ENCODE measurements around the gene CREB3.

Gene CREB3

DNA sequence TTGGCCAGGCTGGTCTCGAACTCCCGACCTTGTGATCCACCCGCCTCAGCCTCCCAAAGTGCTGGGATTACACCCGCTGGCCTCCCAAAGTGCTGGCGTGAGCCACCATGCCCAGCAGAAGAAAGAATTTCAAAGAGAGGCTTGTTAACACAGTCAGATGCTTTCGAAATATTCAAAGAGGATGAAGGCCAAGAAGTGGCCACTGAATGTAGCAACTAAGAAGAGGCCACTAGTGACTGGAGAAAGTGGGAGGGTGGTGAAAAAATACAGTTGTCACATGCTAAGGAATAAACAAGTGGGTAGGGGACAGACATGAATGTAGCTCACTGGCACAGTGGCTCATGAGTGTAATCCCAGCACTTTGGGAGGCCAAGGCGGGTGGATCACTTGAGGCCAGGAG lies 29.8 kb upstream of the CREB3 start:
- DNase-seq = no peak

DNA sequence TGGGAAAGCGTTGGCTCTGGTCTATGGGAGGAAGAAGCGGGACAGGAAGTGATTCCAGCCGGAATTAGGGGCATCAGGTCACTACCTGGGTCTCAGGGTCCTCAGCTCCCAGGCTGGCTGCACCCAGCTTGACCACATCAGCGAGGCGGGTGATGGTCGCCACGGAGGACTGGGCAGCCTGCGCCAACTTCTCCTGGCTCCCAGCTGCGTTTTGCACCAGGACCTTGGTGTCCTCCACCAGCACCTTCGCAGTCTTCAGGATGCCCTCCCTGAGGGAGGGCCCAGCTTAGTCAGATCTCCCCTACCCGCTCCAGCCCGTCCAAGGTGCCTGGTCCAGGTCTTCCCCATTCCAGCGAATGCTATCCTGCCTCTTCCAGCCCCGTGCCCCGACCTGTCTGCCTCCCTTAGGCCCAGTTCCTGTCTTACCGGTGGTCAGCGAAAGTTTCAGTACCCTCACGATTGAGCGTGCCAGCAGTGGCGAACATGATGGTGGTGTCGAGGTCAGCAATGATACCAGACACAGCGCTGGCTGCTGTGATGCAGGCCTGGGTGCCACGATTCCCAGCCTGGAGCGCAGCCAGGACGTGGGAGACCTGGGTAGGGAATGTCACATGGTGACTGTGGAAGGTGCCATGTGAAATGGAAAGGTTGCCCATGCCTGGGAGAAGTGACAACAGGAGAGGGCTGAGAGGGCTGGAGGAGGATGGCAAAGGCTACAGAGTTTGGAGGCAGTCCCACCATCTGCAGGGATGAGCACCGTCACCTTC lies 28.4 kb upstream of the CREB3 start:
- DNase-seq = no peak

DNA sequence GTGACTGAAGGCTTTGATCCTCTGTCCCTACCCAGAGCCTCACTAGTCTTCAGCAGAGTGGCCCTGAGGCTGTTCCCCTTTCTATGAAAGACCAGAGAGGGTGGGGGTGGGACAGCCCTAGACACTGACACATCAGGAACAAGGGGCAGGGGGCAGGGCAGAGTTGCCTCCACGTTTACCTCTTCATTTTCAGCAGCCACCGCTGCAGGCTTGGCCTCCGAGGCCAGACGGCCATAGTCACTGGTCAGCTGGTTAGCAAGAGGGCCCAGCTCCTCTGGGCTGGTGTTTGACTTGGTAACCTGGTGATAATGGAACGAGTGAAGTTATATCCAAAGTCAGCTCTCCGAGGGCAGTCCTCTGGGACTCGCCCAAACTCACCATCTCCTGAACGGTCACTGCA lies 27.1 kb upstream of the CREB3 start:
- DNase-seq = no peak

DNA sequence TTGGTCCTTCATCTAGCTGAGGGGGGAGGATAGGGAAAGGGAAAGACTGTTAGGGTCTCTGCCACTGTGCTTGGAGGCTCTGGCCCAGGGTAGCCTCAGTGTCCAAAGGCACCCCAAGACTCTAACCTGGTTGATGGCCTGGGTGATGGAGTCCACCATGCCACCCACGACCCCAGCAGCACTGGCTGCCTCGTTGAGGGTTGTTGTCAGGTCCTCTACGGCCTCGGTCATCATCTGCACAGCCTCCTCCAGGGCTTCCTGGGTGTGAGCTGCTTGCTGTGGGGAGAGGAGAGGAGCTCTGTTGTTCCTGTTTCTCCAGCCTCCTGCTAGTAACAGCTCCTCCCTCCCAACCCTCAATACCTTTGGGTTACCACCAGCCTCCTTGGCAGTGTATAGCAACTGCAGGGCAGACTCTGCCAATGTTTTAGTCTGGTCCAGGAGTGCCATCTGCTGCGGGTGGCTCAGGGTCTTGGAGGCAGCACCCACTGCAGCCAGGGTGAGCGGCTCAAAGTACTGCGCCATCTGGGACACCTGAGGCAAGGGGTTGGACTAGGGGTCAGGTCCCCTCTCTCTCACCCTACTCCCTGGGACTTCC lies 26.5 kb upstream of the CREB3 start:
- no peak for DNase-seq

DNA sequence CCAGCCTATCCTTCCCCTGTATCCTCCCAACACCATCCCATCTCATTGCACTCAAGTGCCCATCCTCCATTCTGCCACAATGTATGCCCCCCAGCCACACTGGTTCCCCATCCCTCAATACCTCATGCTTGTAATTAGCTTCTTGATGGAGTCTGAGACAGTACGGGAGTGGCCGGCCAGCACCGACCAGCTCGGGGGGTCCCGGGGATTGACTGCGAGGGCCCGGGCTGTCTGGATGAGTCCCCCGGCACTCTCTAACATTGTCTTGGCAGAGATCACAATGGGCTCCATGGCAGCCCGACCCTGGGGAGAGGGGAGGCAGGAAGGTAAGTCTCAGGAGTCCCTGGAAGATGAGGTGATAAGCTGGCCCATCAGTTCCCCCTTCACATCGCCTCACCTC lies 25.5 kb upstream of the CREB3 start:
- no peak for DNase-seq

DNA sequence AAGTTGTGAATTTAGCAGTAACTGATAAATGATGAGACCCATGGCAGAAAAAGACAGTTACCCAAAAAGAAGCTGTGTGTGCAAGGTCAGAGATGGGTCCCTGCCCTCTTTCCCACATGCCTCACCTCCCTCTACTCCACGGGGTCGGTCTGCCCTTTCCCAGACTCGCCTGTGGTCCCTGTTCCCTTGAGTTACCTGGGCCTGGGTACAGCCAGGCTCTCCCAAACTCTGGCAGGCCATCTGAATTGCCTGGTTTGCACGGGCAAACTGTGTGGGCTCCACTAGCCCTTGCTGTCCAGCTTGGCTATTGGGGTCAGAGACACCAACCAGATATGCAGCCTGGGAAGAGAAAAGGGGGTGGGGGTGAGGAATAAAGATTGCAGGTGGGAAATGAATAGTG lies 24.3 kb upstream of the CREB3 start:
- DNase-seq = no peak

DNA sequence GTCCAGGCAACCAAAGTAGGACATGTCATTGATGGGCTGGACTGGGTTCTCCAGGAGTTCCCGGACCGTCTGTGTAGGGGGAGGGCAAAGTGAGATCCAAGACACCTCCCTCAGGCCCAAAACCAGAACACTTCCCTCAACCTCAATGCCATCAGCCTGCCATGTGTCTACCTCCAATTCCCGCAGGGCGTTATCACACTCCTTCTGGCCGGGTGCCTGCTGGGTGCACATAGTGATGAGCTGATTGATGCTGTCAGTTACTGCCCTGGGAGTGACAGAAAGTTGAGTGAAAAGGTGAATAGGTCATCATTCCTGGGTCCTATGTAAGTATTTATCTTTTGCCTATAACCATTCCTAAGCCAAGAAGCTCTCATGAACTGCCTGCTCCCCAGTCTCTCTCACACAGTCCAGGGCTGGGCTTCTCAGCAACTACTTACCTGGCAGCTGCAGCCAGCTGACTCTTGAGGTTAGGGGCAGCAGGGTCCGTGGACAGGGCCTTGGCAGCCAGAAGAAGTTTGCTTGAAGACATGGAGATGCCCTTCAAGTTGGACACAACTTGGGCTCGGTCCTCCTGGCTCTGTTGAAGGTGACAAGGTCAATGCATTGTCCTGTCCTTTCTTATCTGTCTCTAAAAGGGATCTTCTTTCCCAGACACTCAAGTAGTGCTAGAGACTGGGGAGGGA lies 21.5 kb upstream of the CREB3 start:
- no peak for DNase-seq

DNA sequence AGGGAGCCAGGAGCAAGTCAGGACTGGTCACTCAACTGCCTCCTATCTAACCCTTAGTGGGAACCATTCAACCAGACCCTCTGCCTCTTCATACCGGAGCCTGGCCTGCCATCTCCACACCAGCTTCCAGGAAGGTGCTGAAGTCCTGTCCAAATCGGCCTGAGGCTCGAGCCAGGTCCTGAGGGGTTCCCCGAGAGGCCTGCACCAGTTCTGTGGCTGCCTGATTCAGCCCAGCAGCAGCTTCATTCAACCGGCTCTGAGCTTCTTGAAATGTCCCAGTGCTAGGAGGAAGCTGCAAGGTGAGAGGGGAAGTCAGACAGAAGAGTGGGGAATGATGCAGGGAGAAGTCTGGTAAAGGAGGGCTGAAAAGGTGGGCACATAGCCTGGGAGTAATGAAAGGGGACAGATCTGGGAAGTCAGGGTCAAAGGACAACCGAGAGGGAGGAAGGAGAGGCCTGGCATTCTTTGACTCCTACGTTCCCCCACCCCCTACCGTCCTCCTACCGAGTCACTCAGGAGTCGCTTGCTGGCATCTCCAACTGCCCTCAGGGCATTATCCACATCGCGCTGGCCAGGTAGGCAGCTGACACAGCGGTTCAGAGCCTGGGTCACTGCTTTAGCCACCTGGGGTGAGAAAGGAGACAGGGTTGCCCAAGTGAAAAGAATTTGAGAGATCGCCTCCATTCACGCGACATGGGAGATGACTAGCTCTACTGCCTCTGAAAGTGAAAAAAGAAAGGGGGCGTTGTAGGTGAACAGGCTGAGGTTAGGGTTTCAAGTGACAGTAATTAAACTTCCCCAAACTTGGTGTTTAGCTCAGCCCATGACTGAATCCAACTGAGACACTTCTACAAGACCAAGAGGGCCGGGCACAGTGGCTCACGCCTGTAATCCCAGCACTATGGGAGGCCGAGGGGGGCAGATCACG lies 20.7 kb upstream of the CREB3 start:
- no peak for DNase-seq

DNA sequence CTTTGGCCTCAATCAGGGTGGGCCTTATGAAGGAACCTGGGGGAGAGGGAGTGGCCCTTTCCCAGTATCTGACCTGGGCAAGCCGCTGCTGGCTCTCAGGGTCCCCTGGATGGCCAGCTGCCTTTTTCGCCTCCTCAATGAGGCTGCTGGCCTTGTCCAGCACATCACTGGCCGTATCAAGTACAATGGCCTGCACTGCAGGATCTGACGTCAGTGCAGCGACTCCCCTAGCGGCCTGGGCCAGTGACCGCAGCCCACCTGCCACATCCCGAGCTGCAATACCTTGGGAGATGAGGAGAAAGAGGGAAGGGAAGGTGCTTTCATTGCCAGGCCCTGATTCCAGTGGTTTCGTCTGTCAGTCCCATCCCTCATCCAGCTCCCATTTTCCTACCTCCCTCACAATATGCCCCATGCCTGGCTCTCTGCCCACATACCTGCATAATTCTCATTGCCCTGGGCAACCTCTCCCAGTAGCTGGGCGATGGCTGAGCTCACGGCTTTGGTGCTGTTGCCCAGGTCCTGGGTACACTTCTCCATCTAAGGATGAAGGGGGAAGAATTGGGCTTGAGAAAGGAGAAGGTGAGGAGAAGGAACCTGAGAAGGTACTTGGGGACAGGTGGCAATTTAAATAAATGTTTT lies 19.6 kb upstream of the CREB3 start:
- no peak for DNase-seq

DNA sequence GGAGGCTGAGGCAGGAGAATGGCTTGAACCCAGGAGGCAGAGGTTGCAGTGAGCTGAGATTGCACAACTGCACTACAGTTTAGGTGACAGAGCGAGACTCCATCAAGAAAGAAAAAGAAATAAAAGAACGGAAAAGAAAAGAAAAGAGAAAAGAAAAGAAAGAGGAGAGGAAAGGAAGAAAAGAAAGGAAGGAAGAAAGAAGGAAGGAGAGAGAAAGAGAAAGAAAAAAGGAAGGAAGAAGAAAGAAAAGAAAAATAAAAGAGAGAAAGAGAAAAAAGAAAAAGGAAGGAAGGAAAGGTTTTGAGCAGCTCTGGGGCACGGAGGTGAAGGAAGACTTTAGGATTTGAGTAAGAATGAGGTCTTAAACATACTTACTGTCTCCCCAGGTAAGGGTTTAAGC lies 18.9 kb upstream of the CREB3 start:
- no peak for DNase-seq

DNA sequence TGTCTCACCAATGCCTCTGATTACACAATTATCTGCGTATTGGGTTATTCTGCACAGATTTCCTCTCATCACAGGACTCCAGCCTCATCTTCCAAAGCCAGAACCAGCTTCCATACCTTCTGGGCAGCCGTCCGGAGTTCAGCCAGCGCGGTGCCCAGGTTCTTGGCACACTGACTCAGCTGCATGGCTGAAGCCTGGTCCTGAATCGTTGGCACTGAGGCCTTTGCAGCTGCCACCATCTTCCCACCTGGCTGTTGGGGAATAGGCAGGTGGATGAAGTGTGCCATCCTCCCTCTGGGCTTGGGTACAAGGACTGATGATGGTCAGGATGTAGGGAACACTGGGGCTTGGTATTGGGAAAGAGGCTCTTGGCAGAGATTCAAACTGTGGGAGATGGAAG lies 18.3 kb upstream of the CREB3 start:
- DNase-seq = no peak

DNA sequence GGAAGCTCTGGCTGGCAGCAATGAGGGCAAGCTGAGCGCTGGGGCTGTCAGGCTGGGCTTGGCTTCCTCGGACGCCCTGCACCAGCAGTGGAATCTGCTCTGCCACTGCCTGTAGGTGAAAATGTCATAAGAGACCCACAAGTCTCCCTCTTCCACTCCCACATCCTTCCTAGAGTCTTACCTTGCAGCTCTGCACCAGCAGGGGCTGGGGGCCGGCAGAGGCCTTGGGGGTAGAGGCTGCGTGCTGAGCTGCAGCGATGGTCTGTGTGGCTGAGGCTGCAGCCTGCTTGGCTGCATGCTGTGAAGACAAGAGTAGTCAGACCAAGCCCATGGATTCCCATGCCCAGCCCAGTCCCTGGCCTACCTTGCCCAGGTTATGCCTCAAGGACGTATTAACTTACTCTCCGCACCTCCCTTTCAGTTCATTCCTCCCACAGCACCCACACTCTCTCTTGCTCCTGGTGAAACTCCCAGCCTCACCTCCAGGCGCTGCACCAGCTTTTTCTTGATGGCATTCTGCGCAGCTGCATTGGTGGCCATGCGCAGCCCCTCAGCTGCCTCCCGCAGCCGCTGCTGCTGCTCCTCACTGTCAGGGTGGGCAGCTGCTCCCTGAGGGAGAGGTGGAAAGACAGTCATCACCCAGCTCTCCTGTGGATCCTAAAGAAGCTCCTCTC lies 17.8 kb upstream of the CREB3 start:
- no peak for DNase-seq

DNA sequence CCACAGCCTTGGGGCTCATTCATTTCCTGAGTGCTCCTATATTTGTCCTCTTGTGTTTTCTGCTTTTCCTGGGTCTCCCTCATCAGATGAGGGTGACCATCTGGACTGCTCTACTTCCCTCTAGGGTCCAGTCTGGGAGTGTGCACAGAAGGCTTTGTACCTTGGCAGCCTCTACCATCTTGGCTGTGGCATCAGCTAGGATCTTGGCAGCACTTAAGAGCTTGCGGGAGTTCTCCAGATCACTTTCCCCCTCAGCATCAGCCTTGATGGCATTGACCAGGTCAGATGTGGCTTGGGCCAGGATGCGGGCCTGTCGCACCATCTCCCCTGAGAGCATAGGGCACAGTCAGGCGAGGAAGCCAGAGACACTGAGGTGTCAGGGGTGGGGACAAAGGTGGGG lies 16.2 kb upstream of the CREB3 start:
- DNase-seq = no peak

DNA sequence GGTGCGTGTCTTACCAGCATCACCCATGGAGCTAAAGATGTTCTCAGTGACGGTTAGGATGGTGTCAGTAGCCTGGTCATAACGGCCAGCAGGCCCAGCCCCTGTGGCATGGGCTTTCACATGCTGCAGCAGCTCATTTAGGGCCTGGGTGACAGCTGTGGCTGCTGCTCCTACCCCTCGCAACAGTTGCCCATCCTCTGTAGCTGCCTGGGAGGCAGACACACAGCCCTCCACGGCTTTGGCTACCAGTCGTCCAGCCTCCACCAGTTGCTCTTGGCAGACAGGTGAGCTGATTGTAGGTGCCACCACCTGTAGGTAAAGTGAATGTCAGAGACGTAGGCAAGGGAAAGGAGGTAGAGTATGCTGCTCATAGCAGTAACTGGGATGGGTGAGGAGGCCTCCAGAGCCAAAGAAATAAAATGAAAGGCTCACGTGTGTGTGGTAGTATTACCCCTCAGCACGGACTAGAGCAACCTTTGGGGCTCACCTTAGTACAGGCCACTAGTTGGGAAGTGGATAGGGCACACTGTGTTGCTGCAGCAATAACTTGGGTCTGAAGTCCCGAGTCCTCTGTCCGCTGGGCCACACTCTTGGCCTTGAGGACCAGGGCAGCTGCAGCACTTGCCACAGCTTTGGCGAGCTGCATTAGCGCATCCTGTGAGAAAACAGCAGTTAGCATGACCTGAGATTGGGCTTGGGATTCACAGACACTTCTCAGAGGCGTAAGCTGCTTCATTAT lies 15.2 kb upstream of the CREB3 start:
- no peak for DNase-seq

DNA sequence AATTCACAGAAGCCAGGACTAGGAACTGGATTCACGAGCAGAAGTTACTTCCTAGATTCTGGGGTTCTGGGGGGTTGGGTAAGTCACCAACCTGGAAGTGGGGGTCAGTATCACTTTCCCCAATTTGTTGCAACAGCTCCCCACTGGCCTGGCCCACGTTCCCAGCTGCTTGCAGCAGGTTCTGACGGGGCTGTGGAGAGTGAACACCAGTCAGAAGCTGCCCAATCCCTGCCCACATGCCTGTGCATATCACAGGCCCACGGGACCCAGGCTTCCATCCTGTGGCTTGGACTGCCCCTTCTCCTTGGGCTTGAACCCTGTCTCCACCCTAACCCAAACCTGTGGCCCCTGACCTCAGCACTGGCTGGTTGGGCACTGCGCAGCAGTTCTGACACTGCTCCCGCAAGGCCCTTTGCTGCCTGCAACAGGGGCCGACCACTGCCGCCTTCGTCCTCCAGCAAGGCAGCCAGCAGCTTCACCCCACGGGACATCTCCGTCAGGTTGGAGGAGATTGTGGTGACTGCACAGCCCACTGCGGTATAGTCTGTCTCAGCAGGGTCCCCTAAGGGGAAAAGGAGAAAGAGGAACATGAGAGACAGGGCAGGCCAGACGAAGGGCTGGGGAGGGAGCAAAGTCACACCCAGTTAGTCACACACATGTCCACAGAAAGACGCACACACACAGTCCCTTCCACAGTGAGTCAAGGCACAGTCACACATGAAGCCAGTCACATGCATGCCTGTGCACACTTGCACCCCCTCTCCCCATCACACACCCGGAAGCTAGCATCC lies 13.6 kb upstream of the CREB3 start:
- DNase-seq = no peak

DNA sequence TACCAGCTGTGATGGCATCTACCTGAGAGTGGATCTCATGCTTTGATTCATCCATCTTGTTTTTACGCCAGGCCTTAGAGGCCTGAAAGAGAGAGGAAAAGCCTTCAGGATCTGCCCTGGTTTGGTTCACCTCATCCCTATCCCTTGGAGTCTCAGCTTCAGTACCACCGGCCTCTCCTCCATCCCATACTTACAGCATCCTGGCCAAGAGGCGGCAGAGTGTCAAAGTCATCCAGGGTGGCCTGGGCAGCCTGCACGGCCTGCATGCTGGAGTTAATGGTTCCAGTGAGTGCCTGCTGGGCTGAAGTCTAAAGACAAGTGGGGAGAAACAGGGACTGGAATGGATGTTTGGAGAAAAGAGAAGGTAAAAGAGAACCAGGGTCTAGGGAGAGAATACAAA lies 12.9 kb upstream of the CREB3 start:
- DNase-seq = no peak

DNA sequence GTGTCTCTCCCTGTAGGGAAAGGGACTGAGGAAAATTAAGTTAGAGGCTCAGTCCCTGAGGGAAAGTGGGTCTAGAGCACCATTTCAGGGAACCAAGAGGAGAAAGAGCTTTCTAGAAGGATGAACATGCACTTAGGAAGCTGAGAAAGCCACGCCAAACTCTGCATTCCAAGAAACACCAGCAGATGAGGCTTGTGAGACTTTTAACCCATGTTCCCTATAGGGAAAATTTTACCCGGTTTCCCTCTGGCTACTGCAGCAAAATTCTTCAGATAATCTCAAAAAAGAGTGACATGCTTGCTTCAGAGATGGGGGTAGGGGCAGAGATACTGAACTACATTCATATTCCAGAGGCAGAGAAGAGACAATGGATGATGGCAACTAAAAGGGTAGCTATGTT lies 9.0 kb upstream of the CREB3 start:
- no peak for DNase-seq

DNA sequence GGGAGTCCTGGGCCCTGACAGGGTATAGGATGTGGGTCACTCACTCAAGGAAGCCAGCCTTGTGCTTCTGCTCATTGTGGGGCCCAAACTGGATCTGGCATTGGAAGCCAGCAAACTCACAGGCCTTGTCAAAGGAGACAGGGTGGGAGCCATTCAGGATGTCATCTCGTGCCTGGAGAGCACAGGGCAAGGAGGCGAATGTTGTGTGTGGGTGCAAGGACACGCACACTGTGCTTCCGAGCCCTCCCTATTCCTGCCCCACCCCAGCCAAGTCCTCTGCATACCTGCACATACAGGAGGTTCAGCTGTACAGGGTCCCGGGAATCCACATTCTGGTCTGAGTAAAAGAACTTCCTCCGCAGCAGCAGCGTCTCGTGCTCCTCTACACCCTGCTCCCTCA lies 8.6 kb upstream of the CREB3 start:
- DNase-seq = no peak

DNA sequence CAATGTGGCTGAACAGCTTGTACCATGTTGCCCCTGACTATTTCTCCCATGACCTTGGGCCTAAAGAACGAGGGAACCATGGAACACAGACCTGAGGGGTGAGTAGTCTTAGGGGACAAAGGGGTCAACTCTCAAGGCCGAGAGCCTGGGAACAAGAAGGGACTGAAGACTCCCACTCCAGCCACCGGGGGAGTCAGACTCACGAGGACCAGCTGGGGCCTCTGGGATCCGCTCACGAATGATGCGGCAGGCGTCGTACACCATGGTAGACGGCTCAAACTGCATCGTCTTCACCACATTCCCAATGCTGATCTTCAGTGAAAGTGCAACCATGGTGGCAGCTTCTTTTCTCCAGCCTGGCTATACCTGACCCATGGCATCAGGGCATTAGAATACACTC lies 7.1 kb upstream of the CREB3 start:
- no peak for DNase-seq

DNA sequence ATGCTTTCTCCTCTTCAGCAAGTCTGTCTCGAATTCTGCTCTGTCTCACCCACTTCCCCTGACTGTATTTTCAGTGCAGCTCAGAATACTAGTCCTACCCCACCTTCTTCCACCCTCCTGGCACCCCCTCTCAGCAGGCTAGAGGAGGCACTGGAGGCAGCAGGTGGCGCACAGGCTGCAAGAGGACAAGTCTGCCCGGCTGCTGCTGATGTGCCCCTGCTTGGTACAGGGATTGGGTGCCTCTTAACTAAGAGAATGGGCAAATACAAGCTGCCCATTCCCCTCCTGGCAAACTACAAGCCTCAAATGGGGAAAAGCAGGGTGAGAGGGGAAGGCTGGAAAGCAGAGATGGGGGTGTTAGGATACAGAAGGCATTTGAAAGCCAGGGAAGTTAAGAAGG lies 5.5 kb upstream of the CREB3 start:
- no peak for DNase-seq

DNA sequence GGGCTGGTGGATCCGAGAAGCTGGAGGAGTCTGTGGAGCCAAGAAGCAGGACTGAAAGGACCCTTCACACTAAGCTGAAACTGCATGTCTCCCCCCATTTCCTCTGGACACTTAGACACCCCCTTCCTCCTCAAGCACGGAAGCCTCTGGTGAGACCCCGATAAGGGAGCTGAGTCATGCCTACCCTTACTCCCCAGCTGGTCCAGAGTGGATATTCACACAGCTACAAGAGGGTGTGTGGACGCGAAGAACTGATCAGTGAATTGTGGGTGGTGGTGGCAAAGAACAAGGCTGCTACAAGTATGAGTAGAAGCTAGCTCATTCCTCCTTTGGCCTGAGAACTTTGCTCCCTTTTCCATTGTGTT lies 4.8 kb upstream of the CREB3 start:
- DNase-seq = no peak
